Prostate gland (tissue), 2 donors: Measurements from ENCODE around the gene NAP1L4.

Experiments used
- CTCF ChIP-seq, 4 experiments: fragments of 200-600 bp in 2 of 4; fragments of 450-650 bp in 2 of 4; sonication (generic) in 2 of 4; IDR thresholded peaks; 1 replicate in 3 of 4; 2 replicates in 1 of 4; pipeline ENCODE4 v1.5.1; 2016 to 2019; ENCODE audit warnings: antibody characterized with exemption in 4 of 4, mild to moderate bottlenecking in 2 of 4, moderate library complexity in 2 of 4
- POLR2A ChIP-seq: fragments of 450-650 bp; IDR thresholded peaks from one replicate; pipeline ENCODE4 v1.6.1; 2016; ENCODE audit warnings: antibody characterized with exemption, mild to moderate bottlenecking
- POLR2AphosphoS5 ChIP-seq: sonication (generic); formaldehyde crosslinking; IDR thresholded peaks from one replicate; pipeline ENCODE4 v1.6.1; 2017; ENCODE audit warnings: antibody characterized with exemption

DNA sequence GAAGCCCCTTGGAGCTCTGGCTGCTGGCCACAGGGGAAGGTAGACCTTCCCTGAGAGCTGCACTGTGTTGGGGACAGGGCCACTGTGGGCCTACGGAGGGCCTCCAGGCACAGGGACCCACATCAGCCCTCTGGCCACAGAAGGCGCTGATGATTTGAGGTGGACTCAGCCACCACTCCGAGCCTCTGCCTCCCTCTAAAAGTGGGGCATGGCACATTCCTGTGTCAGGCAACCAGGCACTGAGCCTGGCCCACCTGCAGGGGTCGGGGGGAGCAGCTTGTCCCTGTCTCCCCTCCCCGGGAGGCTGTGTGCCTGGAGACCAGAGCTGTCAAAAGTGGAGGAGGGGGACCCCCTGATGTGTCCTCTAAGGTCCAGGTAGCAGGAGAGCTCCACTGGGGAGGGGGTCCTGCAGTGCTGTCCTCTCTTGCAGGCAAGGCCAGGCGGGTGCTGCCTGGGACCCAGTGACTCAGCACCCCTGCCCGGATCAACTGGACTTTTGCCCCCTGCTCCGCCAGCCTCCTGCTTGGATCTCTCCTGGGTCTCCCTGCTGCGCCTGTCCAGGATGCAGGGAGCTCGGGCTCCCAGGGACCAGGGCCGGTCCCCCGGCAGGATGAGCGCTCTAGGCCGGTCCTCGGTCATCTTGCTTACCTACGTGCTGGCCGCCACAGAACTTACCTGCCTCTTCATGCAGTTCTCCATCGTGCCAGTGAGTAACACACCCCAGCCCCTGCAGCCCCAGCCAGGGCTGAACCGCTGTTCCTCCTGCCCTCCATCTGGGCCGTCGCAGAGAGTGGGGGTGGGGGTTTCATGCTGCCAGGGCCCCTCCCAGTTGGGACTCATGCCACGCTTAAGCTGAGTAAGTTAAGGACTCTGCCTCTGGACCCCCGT lies 89.1 kb downstream of the NAP1L4 start:
- TF ChIP-seq CTCF (IDR thresholded peaks at IDR 0.05), result no peak
- no peak for TF ChIP-seq POLR2A
- TF ChIP-seq POLR2AphosphoS5, result no peak
